GM18519 (cell line): ENCODE measurements around the gene USP6NL.

Experiments
- ATAC-seq: cut with Tn5 transposase; IDR thresholded peaks from one replicate; pipeline ENCODE4 v1.9.1; 2021; ENCODE audit warnings: mild to moderate bottlenecking, moderate library complexity; ENCODE audit not compliant: unreplicated experiment, low FRiP score

USP6NL gene

DNA sequence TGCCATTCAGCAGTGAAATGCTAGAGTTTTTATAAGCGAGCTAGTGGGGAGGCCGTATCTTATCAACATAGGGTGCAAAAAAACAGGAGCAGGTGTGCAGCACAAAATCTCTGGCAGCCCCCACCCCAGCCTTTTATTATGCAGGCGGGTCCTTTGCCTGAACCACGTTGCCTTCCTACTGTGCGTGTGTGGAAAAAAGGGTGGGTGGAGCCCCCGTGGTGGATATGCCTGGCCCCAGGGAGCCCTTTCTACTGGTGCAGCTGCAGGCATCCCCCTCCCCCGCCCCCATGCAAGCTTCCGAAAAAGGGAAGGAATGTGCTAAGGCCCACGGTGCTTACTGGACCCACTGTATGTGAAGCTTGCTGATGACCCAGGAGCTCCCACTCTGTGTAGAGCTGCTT lies 175.9 kb downstream of the USP6NL start:
- no peak for ATAC-seq

DNA sequence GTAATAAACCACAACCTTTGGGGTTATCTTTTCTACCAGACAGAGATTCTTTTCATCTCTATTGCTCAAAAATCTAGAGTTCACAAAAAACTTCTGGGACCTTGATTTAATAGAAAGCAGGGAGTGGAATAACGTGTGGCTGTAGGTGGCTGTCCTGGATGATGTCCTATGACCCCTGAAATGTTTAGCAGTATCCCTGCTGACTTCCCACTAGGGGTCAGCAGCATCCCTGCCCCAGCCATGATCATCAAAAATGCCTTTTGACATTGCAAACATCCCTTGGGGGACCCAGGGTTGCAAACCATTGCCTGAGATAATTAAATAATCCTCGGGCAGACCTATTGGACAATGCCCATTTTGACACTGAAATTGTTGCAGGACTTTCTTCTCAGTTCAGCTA lies 177.1 kb downstream of the USP6NL start:
- ATAC-seq = no peak

DNA sequence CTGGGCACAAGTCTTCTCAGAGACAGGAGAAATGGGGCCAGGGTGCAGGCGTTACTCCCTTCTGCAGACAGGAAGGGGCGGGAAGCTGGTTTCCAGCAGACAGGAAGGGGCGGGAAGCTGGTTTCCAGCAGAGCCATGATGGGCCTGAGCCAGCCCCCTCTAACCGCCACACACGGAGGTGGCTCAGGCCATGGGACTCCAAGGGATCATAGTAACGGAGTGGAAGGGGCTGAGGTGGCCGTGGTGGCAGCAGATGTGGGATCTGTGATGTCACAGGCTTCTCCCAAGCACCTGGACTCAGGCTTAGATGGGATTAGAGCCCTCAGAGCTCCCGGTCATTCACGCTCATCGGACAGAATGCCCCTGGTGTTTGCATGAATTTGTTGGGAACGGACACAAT lies 177.8 kb downstream of the USP6NL start:
- ATAC-seq = no peak

DNA sequence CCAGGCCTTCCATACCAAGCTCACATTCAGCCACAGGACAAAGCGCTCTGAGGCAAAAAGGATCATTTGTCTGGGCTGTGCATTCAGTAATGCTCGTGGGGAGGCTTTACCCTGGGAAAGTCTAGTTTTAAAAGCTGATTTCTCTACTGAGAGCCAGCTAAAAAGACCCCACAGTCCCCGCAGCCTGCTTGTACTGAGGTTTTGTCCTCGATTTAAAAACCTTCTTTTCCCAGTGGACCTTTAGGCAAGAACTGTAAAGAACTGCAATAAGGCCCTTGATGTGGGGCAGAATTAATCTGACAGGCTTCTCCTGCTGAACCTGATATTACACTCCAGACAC lies 180.3 kb downstream of the USP6NL start:
- ATAC-seq = no peak

DNA sequence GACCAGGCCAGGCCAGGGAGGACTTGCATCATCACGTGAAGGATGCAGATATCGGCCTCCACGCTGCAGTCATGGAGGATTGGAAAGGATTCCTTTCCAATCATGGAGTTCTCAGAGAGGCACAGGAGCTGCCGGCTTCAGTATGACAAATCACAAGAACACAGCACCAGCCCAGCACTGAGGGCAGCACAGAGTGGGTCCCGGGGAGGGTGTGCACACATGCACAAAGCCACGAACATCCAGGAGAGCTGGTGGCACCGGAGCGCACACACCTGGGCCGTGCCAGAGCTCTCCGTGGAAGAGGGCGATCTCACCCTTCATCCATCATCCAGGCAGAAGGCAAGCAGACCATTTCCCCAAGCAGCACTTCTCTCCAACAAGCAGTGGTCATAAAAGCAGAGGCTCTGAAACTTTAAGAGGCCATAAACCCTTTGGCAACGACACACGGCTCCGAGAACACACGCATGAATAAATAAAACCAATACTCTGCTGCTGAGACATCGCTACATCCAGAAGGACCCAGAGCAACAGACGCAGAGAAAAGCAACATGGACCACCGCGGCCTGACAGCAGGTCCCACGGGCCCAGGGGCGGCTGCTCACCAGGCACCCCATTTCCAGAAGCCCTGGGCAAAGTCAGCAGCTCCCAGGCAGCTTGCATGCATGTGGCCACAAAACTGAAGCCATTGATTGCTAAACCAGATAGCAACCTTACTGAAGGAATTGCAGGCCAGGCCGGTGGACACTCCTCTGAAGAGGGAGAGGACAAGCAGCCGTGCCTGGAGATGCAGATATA lies 180.8 kb downstream of the USP6NL start:
- ATAC-seq = no peak

DNA sequence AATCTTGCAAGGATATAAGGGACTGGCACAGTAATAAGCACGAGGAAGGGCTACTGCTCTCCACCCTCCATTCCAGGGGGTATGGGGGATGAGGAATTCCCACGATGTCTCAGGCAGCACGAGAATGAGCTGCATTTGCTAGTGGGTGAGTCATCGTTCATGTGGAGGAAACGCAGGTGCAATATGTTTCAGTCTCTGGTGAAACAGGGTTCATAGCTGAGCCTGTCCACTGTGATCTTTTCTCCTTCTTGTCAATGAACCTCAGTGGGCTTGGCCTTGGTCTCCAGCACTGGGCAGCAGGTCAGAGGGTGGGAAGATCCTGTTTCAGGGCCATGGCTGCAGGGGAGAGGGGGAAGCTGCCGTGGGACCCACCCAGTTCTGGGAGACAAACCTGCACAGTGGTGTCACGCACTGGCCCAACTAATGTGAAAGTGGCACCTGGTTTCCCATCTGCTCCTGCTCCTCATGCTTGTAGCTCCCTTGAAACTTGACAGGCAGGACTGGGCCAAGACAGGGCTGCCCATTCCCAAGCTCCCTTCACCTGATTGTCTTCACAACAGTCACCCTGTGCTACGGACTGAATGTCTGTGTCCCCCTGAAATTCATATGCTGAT lies 181.9 kb downstream of the USP6NL start:
- no peak for ATAC-seq

DNA sequence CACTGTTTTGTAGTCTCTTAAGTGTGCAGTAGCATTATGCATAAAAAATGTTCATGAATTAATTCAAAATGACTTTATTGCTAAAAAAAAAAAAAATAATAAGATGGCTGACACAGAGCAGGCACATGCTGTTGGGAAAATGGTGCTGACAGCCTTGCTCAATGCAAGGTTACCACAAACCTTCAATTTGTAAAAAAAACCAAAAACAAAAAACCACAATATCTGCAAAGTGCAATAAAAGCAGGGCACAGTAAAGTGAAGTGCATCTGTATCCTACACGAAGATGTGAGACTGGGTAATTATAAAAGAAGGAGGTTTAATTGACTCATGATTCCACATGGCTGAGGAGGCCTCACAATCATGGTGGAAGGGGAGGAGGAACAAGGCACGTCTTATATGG lies 185.8 kb downstream of the USP6NL start:
- ATAC-seq = no peak

DNA sequence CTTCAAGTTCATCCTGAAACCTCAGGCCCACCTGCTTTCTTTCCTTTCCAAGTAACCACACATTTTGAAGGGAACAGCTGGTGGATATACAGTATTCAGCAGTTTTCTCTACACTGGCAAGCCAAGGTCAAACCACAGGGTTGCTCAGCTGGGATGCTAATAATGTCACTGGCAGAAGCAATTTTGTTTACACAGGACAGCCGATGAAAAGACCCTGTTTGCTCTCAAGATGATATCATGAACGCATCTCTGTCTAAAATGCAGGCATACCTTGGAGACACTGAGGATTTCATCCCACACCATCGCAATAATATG lies 186.2 kb downstream of the USP6NL start:
- ATAC-seq = no peak

DNA sequence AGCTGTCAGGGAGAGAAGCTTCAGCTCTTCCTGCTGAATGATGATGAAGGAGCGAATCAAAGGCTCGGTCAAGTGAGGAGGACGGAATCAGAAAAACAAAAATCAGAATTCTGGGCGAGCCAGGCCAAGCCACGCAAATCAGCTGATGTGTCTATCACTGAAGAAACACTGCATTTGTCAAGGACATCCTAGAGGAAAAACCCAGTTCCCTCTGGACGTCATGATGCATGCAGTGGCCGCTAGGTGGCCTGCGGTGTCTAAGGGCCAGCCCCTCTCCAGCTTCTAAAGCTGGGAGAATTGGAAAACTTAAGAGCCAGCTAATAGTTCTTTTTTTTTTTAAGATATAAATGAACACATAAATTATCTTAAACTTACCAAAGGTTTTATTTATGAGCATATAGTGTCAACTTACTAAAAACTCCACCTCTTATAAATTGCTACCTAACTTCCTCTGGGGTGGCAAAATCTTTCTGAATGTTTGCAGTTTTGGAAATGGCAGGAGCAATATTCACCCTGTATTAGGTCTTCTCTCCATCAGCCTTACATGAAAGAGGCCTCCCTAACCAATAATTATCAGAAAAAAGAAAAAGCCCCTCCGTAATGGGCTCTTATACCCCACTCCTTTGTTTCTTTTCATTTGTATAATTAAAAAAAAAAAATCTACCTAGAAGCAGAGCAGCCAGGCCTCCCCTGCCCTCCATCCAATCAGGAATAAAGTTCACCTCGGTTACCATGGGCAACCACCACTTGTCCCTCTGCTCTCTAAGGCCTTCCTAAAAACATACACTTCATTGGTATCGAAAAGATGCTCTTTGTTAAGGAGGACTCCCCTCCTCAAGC lies 186.8 kb downstream of the USP6NL start:
- ATAC-seq = no peak

DNA sequence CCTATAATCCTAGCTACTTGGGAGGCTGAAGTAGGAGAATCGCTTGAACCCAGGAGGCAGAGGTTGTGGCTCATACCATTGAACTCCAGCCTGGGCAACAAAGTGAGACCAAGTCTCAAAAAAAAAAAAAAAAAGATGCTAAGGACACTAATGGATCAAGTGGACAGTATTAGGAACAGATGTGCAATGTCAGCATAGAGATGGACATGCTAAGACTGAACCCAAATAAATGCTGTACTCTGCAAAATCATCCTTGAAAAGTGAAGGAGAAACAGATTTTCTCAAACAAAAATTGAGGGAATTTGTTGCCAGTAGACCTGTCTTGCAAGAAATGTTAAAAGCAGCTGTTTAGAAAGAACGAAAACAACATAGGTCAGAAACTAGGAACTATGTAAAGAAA lies 194.5 kb downstream of the USP6NL start:
- ATAC-seq = no peak

DNA sequence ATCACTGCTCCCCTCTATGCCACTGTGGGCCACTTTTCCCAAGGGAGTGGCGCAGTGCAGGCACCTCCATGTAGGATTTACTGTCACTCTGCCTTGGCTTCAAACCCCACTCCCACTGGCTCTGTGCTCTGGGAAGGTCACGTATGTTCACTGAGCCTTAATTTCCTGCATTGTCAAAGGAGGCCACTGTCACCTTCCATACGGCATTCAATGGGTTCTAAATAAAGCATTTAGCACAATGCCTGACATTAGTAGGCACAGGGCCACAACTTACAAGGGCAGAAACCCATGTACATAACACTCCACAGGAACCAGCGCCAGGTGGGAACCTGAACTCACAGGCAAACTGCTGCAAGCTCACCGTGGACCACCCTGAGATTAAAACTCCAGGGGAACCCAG lies 196.4 kb downstream of the USP6NL start:
- ATAC-seq = no peak

DNA sequence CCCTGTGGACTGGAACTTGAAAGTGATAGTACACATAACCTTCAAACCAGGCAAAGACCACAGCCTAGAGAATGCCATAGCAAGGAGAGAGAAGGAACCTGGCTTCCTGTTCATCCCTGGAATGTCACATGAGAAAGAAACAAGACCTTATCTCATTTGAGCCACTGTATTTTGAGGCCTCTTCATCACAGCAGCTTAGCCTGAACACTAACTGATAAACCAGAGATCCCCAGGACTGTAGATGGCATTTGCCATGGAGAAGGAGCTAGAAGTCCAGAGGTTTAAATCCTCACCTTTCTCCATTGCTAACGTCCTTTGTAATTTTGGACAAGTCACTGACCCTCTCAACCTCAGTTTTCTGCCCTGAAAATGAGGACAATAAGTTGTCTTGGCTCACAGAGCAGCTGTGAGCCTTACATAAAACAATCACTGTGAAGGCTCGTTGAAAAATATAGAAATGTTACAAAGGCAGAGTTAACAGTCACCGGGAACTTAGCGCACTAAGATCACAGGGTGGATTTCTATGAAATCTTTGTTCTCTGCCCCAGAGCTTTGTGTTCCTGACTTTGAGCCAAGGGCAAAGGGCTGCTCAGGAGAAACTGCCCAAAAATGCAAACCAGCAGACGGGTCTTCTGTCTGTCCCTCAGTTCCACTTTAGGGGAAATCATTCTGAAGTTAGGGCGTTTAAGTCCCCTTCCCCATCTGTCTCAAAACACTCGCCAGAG lies 197.0 kb downstream of the USP6NL start:
- ATAC-seq = no peak

DNA sequence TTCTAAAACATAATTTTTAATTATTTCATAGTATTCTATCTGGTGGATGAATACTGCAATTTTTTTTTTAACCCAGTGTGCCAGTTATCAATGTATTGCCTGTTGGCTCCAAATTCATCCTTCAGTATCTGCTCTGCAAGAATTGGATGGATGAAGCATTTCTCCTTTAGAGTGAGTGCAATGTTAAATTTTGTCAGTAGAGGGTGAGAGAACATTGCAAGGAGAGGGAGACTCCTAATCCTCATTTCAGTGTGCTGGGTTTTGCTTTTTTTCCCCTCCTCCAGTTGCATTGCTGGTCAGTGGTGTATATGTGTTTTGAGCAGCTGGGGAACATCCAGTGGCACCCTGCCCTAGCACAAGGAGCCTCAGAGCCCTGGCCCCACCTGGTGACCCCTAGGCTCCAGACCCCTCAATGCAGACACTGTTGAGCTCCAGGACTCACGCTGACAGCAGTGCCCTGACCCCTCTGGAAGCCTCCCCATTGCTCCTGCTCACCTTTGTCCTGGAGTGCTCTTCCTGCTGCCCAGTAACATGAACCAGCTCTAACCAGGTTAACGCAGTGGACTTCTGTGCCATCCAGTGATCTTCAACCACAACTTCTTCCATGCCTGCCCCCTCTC lies 199.4 kb downstream of the USP6NL start:
- ATAC-seq = no peak

DNA sequence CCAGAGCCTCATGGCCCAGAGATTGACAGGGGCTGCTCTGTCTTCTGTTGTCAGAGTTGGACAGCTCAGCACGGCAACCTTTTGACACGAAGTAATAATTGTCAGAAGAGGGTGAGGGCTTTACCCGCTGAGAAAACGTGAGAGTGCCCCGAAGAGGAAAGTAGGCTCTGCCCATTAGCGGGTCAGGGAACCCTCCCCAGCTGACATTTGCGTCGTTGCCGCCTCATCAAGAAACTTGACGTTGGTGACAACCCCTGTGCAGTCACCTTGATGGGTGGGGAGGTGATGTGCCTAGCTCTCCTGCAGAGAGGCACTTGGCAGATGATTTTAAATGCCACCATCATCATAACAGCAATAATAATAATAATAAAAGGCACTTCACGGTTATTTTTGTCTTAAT lies 202.1 kb downstream of the USP6NL start:
- no peak for ATAC-seq

DNA sequence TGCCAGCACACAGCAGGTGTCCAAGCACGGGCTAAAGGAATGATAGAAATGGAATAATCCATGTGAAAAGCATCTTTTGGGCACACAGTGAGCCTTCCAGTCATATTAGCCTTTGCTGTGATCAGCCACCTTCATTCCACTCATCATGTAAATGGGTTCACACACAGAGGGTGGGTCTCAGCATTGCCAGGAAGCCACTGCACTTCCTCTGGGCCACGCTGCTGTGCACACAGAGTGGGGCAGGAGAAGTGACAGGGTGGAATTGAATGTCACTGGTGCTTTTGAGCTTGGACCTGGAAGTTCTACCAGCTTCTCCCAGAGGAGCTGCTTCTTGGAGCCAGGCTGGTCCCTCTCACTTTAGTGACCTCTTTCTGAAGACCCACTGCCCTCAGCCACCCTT lies 203.5 kb downstream of the USP6NL start:
- ATAC-seq = no peak

DNA sequence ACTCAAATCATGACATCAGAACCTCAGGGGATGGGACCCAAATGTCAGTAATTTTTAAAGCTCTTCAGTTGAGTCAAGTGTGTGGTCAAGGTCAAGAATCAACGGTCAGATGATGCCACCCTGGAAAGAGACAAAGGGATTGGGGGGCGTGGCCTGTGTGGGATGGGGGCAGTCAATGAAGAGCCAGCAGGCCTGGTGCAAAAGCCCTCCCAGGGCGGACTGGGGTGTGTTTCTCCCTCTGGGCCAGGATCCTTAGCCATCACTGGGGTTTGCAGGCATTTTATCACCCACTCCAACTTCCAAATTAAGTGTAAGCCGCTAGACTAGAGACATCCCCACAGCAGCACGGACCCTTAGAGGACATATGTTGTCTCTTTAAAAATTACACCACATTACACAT lies 204.7 kb downstream of the USP6NL start:
- ATAC-seq = no peak

DNA sequence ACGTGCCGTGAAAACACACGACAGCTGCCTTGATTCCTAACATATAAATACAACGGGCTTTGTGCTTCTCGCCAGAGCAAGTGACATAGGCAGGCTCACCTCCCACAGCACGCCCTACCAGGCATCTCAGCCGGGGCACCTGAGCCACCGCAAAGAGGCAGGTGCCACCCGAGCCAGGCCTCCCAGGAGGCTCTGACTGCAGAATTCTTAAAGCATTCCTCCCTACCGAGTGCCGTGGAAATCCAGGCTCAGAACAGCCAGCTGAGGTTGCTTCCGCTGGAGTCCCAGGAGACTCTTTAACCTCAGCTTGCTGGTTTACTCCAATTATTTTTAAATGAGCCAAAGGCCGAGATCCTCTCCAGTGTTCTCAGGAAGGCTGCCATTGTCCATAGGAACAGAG lies 206.5 kb downstream of the USP6NL start:
- no peak for ATAC-seq
